Activated CD4-positive, CD25-positive, alpha-beta regulatory T cell treated with anti-CD3 and anti-CD28 coated beads, Interleukin-2, amount 50 U/mL, for 16 hours (primary cell): ENCODE data around the gene C16orf74.

Source experiments
- DNase-seq: peaks from one replicate; pipeline ENCODE4 v3.0.0-alpha.2; 2020; ENCODE audit warnings: low read depth, low spot score

Gene C16orf74

GRCh38 chr16:85750827-85751697, at the start of gene C16orf74:
TSS of gene C16orf74 (minus strand) at chr16:85751096. CDS start at chr16:85735217, 15,879 bp downstream.
- DNase-seq = no peak

GRCh38 chr16:85800321-85800669, 49.4 kb upstream of the C16orf74 start:
- DNase-seq = peak; percentile 16

GRCh38 chr16:85799497-85800320, 48.8 kb upstream of the C16orf74 start, which contains the start of the genes COX4I1 and EMC8:
TSS of gene COX4I1 (plus strand) at chr16:85799695. CDS start at chr16:85801206, 1,511 bp downstream.
TSS of gene EMC8 (minus strand) at chr16:85799544. CDS start at chr16:85799295, 249 bp downstream.
- peak; percentile 88 for DNase-seq

- peak; percentile 8 for DNase-seq
Measured at GRCh38 chr16:85798901-85799496, 48.1 kb upstream of the C16orf74 start.

GRCh38 chr16:85798283-85798776, 47.4 kb upstream of the C16orf74 start:
- DNase-seq = no peak

GRCh38 chr16:85796599-85796998, 45.7 kb upstream of the C16orf74 start:
- DNase-seq = no peak

- no peak for DNase-seq
Measured at GRCh38 chr16:85796152-85796551, 45.3 kb upstream of the C16orf74 start.

GRCh38 chr16:85794696-85795095, 43.8 kb upstream of the C16orf74 start:
- DNase-seq = no peak

- DNase-seq = no peak
Measured at GRCh38 chr16:85793662-85794298, 42.9 kb upstream of the C16orf74 start.

- DNase-seq = no peak
Measured at GRCh38 chr16:85789773-85790172, 38.9 kb upstream of the C16orf74 start.

GRCh38 chr16:85788819-85789218, 37.9 kb upstream of the C16orf74 start:
- DNase-seq = no peak

GRCh38 chr16:85785927-85786326, 35.0 kb upstream of the C16orf74 start:
- DNase-seq = no peak

GRCh38 chr16:85784813-85785212, 33.9 kb upstream of the C16orf74 start:
- no peak for DNase-seq

- DNase-seq = no peak
Measured at GRCh38 chr16:85783441-85783840, 32.5 kb upstream of the C16orf74 start.

- no peak for DNase-seq
Measured at GRCh38 chr16:85782451-85782850, 31.6 kb upstream of the C16orf74 start.

GRCh38 chr16:85781695-85782370, 30.9 kb upstream of the C16orf74 start:
- DNase-seq = no peak

GRCh38 chr16:85781156-85781555, 30.3 kb upstream of the C16orf74 start:
- no peak for DNase-seq

GRCh38 chr16:85780281-85780680, 29.4 kb upstream of the C16orf74 start:
- no peak for DNase-seq

GRCh38 chr16:85778873-85779272, 28.0 kb upstream of the C16orf74 start:
- DNase-seq = no peak

- DNase-seq = no peak
Measured at GRCh38 chr16:85777583-85778310, 26.9 kb upstream of the C16orf74 start.
